ENCODE results near the gene FAM193A.
"Not testable (repeated sequence)": the region's sequence is repeated elsewhere in the genome, so short reads cannot be mapped to it uniquely, and the experiment has no call there.

FAM193A gene

DNA sequence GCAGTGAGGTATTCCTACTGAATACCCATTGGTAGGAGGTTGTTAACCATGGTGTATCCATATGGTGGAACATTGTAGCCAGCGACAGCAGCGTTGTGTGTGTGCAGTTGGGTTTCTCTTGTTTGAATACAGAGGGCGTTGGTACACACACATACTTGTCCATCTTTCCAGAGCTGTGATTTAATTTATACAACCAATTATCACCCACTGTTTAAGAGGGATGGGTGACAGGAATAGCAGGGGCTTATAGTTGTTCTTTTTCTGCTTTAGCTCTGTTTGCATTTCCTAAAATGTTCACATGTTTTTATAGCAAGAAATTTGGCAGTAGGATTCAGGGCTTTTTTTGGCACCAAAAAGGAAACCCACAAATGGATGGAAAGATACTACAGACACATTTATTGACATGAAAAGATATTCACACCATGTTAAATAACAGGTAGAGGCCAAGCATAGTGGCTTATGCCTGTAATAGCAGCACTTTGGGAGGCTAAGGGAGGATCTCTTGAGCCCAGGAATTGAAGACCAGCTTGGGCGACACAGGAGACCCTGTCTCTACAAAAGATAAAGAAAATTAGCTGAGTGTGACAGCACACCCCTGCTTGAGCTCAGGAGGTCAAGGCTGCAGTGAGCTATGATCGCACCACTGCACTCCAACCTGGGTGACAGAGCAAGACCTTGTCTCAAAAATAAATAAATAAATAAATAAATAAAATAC is 159.1 kb downstream of the FAM193A start:
- DNase-seq, result no peak

- DNase-seq, result no peak
Measured at GRCh38 chr4:2696423-2696822, 160.0 kb downstream of the FAM193A start.

DNA sequence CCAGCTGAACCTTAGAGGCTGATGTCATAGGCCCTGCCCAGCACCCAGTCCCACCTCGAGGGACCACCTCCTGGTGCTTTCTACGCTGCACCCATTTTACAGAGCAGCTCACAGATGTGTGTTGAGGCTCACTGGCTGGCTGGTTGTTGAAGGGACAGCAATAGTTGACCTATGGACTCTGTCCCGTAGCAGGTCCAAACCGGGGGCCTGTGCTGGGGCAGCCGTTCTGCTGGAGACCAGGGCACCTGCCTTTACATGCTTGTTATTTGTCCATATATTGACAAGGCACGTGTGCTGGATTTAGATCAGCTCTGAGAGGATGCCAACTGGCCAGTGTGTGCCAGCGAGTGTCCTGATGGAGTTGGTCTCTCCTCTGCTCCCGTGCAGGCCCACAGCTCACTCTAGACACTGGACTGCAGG is 161.6 kb downstream of the FAM193A start:
- no peak for DNase-seq

DNA sequence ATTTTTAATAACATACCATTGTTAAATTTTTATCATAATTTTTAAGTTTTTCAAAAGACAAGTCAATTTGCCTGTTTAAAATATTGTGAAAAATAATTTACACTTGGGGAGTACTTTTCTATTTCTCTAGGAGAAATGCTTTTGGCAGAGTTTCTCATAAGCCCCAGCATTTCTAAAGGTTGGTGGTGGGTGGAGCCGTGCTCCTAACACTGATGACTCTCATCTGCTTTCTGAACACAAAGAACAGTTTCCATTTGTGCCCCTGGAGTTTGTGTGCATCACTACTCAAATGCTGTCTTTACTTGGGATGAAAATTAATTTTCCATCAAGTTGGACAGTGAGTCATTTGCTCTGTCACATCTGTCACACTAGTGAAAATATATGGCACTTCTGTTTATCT is 162.1 kb downstream of the FAM193A start:
- no peak for DNase-seq

- DNase-seq, result no peak
Measured at GRCh38 chr4:2698951-2699505, 162.6 kb downstream of the FAM193A start.

- no peak for DNase-seq
Measured at GRCh38 chr4:2699534-2699933, 163.1 kb downstream of the FAM193A start.

DNA sequence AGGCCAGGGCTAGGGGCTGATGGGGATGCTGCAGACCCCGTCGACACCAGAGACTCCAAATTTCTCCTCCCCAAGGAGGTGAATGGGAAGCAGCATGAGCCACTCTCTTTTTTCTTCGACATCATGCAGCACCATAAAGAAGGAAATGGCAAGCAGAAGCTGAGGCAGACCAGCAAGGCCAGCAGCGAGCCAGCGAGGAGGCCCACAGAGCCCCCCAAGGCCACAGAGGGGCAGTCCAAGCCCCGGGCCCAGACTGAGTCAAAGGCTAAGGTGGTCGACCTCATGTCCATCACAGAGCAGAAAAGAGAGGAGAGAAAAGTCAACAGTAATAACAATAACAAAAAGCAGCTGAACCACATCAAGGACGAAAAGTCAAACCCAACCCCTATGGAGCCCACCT is 163.6 kb downstream of the FAM193A start:
- DNase-seq, result no peak

DNA sequence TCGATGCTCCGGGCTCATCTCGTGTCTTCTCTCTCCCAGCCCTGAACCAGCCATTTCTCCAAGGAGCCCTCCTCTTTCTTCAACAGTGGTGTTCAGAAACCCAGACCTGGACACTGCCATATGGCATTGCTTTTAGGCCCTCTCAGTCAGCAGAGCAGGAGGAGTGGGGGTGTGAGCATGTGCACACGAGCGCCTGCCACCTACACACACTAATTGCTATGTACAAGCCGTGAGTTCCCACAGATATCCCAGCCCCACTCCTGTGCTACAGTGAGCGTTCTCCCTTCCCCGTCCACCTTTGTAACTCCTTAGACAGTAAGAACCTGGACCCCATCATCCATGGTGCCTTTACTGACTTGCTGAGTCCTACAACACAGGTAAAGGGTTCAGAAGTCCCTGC is 165.9 kb downstream of the FAM193A start:
- no peak for DNase-seq

GRCh38 chr4:2702770-2703169 is 166.3 kb downstream of the FAM193A start:
- no peak for DNase-seq

- DNase-seq, result no peak
Measured at GRCh38 chr4:2712261-2712842, 175.9 kb downstream of the FAM193A start.

- no peak for DNase-seq
Measured at GRCh38 chr4:2713337-2713736, 176.9 kb downstream of the FAM193A start.

GRCh38 chr4:2714061-2714770 is 177.8 kb downstream of the FAM193A start:
- DNase-seq, result peak; percentile 19

- no peak for DNase-seq
Measured at GRCh38 chr4:2714918-2715317, 178.5 kb downstream of the FAM193A start.

DNA sequence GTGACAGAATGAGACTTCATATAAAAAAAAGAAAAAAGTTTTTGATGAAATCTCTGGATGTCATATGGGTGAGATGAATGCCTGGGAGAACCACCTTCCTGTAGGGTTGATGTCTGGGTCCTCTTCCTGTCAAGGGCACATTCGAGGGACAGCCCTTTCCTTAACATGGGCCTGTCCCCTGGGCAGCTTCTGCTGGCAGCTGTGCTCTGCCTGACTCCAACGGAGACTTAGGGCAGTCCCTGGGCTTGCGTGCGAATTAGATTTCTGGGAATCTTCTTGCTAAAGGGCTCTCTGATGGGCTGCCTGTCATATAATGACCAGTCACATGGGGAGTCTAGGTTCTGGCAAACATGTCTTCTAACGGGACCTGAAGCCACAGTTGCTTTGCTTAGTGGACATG is 179.0 kb downstream of the FAM193A start:
- no peak for DNase-seq

DNA sequence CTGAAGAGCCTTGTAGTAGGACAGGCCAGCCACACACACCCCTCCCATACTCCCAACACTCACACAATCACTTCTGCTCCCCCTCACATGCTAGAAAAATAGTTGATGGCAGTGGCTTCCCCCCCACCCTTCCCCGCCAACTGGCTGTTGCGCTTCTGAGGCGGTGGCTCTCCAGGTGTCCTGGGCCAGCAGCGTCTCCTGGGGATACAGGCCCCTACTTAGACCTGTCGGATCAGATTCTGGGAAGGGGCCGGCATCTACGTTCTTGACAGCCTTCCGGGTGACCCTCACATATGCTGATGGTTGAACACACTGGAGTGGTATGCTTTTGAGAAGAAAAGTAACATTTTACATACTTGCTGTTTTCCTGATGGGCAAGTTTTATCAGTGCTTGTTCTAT is 179.8 kb downstream of the FAM193A start:
- no peak for DNase-seq

GRCh38 chr4:2721586-2721985 is 185.1 kb downstream of the FAM193A start:
- no peak for DNase-seq

DNA sequence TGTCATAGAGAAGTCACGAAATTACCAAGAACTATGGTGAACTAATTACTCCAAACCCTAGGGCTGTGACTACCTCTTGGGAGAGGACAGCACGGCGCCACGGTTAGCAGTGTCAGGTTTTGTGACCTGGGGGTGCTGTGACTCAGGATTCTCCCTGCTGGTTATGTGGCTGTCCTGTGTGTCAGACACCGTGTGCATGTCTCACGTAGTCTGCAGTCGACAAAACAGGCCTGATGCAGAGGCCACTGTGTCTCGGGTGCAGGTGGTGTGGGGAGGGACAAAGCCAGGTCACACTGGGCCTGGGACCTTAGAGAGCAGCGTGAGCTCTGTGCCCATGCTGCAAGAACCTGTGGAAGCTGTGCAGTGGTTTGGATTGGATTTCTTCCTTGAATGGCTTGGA is 185.6 kb downstream of the FAM193A start:
- no peak for DNase-seq

GRCh38 chr4:2723751-2724150 is 187.3 kb downstream of the FAM193A start:
- no peak for DNase-seq

DNA sequence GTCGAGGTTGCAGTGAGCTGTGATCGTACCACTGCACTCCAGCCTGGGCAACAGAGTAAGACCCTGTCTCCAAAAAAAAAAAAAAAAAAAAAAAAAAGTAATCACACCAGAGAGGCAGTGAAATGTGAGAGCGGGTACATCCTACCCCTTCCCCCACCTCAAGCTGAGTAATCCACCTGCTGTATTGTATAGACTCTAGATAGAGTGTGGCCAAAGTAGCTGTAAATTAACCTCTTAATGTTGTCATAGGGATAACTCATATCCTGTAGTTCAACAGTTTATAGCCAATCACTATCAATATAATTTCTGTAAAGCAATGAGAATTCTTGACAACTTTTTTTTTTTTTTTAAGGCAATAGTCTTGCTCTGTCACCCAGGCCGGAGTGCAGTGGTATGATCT is 188.9 kb downstream of the FAM193A start:
- no peak for DNase-seq

- DNase-seq, result not testable (repeated sequence)
Measured at GRCh38 chr4:2726881-2727280, 190.4 kb downstream of the FAM193A start.

DNA sequence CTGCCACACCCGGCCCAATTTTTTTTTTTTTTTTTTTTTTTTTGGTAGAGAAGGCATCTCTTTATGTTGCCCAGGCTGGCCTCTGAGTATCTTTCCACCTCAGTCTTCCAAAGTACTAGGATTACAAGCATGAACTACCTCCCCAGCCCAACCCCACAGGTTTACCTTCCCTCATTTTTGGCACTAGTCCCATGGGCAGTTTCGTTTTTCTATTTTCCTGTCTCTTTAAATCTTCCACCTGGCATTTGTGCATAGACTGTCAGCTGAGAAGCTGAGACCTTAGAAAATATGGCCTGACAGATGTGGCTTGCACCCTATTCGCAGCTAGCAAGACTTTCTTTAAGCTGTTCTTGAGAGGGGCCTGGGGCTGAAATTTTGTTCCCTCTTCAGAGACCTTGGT is 191.8 kb downstream of the FAM193A start:
- no peak for DNase-seq

DNA sequence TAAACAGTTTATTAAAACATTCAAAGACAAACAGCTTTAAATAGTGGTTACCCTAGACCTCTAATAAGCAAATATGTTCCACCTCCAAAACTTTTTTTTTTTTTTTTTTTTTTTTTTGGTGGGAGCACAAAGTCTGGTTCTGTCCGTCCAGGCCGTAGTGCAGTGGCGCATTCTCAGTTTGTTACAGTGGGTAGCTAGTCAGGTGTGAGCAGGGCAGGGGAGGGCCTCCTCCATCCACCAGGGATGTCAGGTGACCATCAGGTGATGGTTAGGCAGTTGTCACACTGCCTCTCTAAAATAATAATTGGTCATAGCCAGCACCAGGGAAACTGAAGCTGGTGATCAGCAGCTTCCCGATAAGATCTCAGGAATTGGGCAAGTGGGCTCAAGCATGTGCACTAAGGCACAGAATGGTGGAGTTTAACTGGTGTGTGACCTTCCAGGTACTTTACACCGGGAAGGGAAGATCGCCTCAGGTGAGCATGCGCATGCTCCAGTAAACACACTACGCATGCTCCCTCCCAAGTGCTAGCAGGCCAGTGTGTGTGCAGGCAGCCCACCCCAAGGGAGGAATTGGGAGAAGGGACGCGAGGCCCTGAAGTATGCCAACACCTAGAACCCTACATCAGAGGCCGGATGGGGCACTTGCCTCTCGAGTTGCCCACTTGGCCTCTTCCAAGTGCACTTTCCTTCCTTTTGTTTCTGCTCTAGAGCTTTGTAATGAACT is 192.5 kb downstream of the FAM193A start:
- DNase-seq, result no peak

DNA sequence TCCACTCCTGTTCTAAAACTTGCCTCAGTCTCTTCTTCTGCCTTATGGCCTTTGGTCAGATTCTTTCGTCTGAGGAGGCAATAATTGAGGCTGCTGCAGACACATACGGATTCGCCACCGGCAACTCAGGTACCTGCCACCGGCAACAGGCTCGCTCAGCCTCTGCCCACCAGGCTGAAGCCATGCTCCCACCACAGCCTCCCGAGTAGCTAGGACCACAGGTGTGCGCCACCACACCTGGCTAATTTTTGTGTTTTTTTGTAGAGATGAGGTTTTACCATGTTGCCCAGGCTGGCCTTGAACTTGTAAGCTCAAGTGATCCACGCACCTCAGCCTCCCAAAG is 193.1 kb downstream of the FAM193A start:
- DNase-seq, result no peak
